GM20431 (cell line): ENCODE data around the gene LARGE2.

Source experiments
- in situ Hi-C: fragments of 300-500 bp; cut with MseI, MboI; formaldehyde crosslinking; loops from one replicate; pipeline ENCODE4 v1.15.0; 2020; ENCODE audit warnings: low sequenced_read_pairs; ENCODE audit not compliant: unreplicated experiment

The LARGE2 gene

DNA sequence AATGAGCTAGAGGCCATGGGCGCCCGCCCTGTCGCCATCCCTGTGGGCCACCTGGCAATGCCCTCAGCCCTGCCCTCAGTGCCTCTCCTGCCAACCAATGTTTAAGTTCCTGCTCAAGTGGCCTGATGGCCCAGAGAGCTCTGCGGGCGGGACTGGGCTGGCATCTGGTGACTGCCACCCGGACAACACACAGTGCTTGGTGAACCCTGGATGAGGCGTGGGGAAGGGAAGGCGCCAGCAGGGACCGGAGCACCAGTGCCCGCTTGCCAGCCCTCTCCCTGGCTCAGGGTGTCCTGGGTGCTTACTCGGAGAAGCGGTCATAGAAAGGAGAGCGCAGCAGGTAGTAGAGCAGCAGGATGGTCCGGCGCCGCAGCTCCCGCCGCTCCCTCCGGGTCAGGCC is 8.9 kb upstream of the LARGE2 start:
- in situ Hi-C loops, result no loop called here

- in situ Hi-C loops, result no loop called here
Observed at GRCh38 chr11:45913942-45914635, 8.4 kb upstream of the LARGE2 start.

DNA sequence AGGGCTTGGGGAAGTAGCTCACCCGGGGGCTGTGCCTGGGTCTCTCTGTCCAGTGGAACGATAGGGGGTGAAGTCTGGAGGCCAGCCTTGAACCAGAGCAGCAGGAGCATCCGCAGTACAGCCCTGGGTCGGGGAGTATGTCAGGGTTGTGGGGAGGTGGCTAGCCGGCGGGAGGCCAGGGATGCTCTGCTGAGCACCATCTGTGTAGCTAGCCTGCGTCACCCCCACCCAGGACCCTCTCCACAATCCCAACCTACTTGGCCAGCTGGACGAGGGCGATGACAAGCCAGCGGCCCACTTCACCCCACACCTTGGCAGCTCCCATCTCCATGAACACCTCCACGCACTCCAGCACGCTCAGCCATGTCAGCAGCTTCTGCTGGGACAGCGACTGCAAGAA is 7.0 kb upstream of the LARGE2 start:
- in situ Hi-C loops, result no loop called here

DNA sequence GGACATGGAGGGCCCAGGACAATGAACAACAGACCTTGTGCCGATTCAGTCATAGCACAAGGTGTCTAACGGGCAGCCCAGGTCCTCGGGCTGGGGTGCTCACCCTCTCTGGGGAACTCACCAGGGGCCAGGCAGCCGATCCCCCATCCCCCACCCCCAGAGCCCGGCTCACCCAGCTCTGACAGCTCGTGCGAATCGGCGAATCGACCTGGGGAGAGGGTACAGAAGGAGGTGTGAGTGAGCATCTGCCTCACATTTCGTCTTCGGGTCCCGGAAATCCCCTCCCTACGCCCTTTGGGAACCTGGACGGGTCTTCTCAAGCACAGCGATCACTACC is 5.2 kb upstream of the LARGE2 start:
- in situ Hi-C loops, result no loop called here

DNA sequence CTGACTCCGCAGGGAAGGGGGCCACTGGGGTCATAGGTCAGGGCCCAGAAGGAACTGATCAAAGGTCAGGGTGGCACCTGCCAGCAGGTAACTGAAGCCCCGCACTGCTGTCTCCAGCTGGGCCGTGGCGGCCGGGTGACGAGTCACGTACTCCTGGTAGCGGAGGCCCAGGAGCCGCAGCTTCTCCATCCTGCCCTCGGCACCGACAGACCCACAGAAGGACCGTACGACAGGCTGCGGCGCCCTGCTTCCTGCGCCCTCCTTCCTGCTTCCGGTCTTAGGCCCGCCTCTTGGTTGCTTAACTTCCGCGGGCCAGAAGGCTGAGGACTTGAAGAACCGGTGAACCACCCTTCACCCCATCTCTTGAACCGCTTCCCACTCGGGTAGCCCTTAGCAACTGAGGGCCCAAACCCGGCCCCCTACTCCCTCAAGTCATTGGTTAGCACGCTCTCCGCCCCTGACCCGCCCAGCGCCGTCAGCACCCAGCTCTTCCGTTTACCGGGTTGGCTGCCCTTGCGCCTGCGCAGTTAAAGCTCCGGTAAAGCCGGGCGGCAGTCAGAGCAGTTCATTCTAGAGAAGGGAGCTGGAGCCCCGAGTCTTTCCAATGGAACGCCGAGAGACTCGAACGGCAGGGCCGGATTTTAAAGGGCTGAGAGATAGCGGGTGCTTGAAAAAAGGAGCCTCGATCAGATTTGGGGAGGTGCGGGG is 4.7 kb upstream of the LARGE2 start, which contains the start of gene PEX16:
Gene PEX16, minus strand, starts transcription at position 255 of the 708 bp plus-strand sequence. Its CDS starts 66 bp downstream, at position 189.
- in situ Hi-C loops, result no loop called here

DNA sequence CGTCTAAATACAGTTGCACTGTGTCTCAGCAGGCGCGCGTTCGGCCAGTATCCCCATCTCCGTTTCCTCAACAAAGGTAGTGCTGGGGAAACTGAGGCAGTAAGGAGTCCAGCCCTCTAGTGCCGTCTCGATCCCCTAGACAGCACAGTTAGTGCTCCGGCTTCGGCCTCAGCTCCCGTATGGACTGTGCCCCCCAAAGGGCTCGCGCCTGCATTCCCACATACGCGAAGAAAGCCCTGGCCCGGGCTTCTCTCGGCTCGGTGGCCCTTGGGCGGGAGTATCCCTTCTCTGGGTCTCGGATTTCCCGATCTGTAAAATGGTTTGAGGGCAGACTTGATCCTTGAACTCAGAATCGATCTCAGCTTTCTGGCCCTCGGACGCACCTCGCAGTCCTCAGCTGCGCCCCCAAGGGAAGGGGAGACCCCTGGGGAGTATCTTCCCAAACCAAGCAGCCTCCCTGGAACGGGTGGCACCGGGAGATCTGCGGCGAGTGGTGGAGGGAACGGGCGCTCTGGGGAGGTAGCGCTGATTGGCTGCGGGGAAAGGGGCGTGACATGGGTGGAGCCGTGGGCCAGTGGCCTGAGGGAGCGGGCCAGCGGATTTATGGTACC is 4.0 kb upstream of the LARGE2 start:
- in situ Hi-C loops, result no loop called here

- in situ Hi-C loops, result no loop called here
Observed at GRCh38 chr11:45918962-45919675, 3.3 kb upstream of the LARGE2 start.

- in situ Hi-C loops, result no loop called here
Observed at GRCh38 chr11:45919806-45920530, 2.5 kb upstream of the LARGE2 start.

GRCh38 chr11:45920531-45921477 is 1.7 kb upstream of the LARGE2 start:
- in situ Hi-C loops, result no loop called here

DNA sequence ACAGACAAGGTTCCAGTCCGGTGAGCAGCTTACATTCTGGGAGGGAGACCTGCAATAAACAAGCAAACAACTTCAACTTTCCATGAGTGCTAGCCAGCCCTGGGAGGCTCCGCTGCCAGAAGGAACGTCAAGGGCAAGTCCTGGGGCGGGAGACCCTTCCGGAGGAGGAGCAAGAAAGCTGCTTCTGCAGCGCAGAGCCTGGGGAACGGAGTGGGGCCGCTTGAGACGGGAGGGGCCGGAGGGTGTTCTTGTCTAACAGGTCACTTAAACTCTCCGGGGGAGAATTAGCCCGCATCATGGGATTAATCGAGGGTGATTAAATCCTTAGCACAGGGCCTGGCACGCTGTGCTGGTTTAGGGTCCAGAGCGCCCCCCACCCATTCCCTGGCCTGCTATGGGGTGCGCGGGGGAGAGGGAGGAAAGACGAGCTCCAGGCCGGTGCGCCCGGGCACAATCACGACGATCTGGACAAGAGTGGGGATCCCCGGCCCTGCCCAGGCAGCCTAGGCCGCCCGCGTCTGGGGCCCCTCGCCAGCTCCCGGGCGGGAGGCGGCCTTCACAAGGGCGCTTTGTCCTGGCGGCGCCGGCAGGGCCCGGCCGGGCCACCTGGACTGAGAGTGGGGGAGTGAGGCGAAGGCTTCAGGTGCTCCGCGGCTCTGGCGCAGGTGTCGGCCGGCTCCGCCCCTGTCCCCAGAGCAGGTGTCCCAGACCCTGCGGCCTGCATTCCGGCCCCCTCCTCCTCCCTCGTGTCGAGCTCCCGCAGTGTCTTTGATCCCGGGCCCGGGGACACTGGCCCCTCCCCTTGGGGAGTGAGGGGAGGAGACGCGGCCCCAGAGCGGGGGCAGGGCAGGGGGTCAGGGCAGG is 663 bp upstream of the LARGE2 start:
- in situ Hi-C loops, result no loop called here

DNA sequence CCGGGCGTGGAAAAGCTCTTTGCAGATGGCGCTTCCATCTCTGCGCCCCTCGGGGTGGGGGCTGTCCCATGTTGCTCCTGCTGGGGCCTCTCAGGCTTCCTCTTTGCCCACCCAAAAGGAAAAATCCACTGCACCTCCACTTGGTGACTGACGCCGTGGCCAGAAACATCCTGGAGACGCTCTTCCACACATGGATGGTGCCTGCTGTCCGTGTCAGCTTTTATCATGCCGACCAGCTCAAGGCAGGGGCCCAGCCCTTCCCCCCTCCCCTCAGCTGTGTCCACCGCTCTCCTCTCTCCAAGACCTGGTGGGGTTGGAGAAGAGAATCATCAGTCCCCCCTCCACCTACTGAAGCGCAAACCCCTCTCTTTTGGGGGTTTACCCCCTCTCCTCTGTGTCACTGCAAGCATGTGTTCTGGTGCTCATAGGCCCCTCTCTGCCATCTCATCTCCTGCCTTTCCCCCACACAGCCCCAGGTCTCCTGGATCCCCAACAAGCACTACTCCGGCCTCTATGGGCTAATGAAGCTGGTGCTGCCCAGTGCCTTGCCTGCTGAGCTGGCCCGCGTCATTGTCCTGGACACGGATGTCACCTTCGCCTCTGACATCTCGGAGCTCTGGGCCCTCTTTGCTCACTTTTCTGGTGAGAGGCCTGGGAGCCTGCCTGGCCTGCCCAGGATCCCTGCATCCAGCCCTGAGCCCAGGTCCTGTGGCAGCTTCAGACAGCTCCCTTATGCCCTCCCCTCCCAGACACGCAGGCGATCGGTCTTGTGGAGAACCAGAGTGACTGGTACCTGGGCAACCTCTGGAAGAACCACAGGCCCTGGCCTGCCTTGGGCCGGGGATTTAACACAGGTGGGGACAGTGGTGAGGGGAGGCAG is 1.8 kb downstream of the LARGE2 start:
- in situ Hi-C loops, result no loop called here

DNA sequence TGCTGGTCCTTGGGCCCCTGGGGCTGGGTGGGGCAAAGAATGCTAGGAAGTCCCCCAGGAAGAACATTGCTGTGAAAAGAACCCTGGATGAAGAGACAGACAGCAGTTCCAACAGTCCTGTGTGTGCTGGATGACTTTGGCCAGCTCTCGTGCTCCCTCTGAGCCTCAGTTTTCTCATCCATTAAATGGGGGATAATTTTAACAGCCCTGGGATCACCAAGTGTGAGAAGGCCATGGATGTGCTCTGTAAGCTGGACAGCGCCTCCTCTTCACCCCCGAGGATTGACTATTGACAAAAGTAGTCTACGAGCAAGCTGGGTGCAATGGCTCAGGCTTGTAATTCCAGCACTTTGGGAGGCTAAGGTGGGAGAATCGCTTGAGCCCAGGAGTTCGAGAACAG is 2.5 kb downstream of the LARGE2 start:
- in situ Hi-C loops, result no loop called here

- in situ Hi-C loops, result no loop called here
Observed at GRCh38 chr11:45925550-45925949, 3.1 kb downstream of the LARGE2 start.

- in situ Hi-C loops, result no loop called here
Observed at GRCh38 chr11:45926001-45926401, 3.5 kb downstream of the LARGE2 start.

DNA sequence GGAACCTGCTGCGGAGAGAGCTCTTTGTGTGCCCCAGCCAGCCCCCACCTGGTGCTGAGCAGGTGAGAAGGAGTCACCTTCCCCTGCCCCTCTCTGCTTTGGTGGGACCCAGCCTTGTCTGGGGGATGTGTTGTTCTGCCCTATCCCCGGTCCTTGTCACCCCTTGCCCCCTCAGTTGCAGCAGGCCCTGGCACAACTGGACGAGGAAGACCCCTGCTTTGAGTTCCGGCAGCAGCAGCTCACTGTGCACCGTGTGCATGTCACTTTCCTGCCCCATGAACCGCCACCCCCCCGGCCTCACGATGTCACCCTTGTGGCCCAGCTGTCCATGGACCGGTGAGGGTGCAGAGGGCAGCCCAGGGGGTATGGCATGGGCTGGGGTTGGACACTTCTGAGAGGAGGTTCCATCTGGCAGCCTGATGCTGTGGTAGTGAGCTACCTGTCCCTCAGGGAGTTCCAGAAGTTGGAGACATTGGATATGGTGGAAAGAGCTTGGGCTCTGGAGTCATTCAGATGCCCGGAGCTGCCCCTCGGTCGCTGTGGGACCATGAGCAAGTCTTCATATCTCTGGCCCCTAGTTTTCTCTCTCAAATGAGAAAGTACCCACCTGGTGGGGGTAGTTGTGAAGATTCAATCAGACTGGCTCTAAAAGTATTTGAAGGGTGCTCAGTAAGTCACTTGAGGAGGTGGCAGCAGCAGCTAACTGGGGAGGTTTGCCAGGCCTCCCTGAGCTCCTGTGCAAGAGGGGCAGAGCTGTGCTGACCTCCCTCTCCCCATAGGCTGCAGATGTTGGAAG is 4.3 kb downstream of the LARGE2 start:
- in situ Hi-C loops, result no loop called here

GRCh38 chr11:45927332-45927683 is 4.9 kb downstream of the LARGE2 start:
- in situ Hi-C loops, result no loop called here
